Natural killer cell (primary cell): ENCODE measurements around the gene STX10. TPM values are rescaled to one million over a fixed set of nuclear protein-coding genes. Genes with fewer than 3 reads are reported as not detected.

Experiments used
- ATAC-seq, 3 donors: fragments of 150-1000 bp in 2 of 3; fragments of 200-7000 bp in 1 of 3; cut with Tn5 transposase; 1 replicate in 1 of 3; 2 replicates in 2 of 3; pipeline ENCODE4 v1.10.0; 2021; ENCODE audit warnings: mild to moderate bottlenecking in 2 of 3, moderate library complexity in 2 of 3
- DNase-seq, 2 donors: peaks; one replicate each; pipeline versions ENCODE4 v3.0.0 to v3.0.0-alpha.2; 2013 to 2021; ENCODE audit warnings: mixed read lengths in 1 of 2
- H3K27ac ChIP-seq: one replicate; pipeline ENCODE4 v1.5.1; 2013; ENCODE audit warnings: mild to moderate bottlenecking, low read length
- H3K27me3 ChIP-seq: one replicate; pipeline ENCODE4 v1.6.1; 2013; ENCODE audit warnings: low read length; ENCODE audit not compliant: control insufficient read depth, insufficient read depth
- H3K36me3 ChIP-seq: one replicate; pipeline ENCODE4 v1.6.1; 2013; ENCODE audit warnings: low read length; ENCODE audit not compliant: control insufficient read depth, insufficient read depth
- H3K4me1 ChIP-seq: one replicate; pipeline ENCODE4 v1.6.1; 2013; ENCODE audit warnings: low read length; ENCODE audit not compliant: control insufficient read depth, insufficient read depth
- H3K4me3 ChIP-seq: one replicate; pipeline ENCODE4 v1.5.1; 2013; ENCODE audit warnings: low read length
- H3K9me3 ChIP-seq: one replicate; pipeline ENCODE4 v1.6.1; 2013; ENCODE audit warnings: low read length; ENCODE audit not compliant: control insufficient read depth, insufficient read depth
- H3K27ac Mint-ChIP-seq, 2 donors: one replicate each; pipeline ENCODE4 v1.8.0; 2022; ENCODE audit warnings: mild to moderate bottlenecking in 2 of 2, mixed read lengths in 2 of 2, moderate library complexity in 1 of 2
- H3K27me3 Mint-ChIP-seq, 2 donors: one replicate each; pipeline ENCODE4 v1.8.0; 2022; ENCODE audit warnings: low read depth in 2 of 2, mixed read lengths in 2 of 2
- H3K36me3 Mint-ChIP-seq: one replicate; pipeline ENCODE4 v1.8.0; 2022; ENCODE audit warnings: mixed read lengths
- H3K4me1 Mint-ChIP-seq, 2 donors: one replicate each; pipeline ENCODE4 v1.8.0; 2022; ENCODE audit warnings: mixed read lengths in 2 of 2
- H3K4me3 Mint-ChIP-seq: one replicate; pipeline ENCODE4 v1.8.0; 2022; ENCODE audit warnings: mild to moderate bottlenecking, moderate library complexity, mixed read lengths
- H3K9me3 Mint-ChIP-seq, 2 donors: one replicate each; pipeline ENCODE4 v1.8.0; 2022; ENCODE audit warnings: mixed read lengths in 2 of 2
- CTCF ChIP-seq: fragments of 200-600 bp; IDR thresholded peaks from one replicate; pipeline ENCODE4 v1.8.0; 2022; ENCODE audit warnings: antibody characterized with exemption
- WGBS: methylation state at CpG from one replicate; pipeline ENCODE4 v1.1.7; 2013; ENCODE audit warnings: missing lambda C conversion rate; ENCODE audit not compliant: insufficient coverage; 5-methylcytosine and 5-hydroxymethylcytosine counted together
- intact Hi-C: fragments of 100-400 bp; cut with micrococcal nuclease; formaldehyde crosslinking; loops from one replicate; pipeline ENCODE4 v1.14.2; 2022
- total RNA-seq, 4 donors: library from RNA; stranded (reverse); fragments of 120-200 nt in 1 of 4; gene quantifications; one replicate each; pipeline versions ENCODE4 v1.2.3 to v1.2.4, GENCODE V29; 2013 to 2022

Gene STX10
- total RNA-seq, 3 donors from 2014 or later (not counting 1 experiment from before 2014, with no cell fraction given), result 39.2 to 46.9 (median 42.0) TPM

GRCh38 chr19:13120817-13121216, 29.4 kb downstream of the STX10 start:
- no peaks in the 10 kb centered on the region for H3K27me3 ChIP-seq
- Mint-ChIP-seq H3K9me3 (no peaks in the 10 kb centered on the region), H3K4me3 (peak overlapping the region; percentile 63), H3K4me1 (peaks cover 53 to 70% of the 10 kb centered on the region in 2 donors), H3K27ac (peak overlapping the region; percentile 70 to 89), H3K36me3 (no peaks in the 10 kb centered on the region), H3K27me3 (no peaks in the 10 kb centered on the region)
- 90% methylated on average over 10 of the region's 10 CpGs for WGBS
- no peak overlapping the region for H3K27ac ChIP-seq
- TF ChIP-seq CTCF, result no peak
- no peaks in the 10 kb centered on the region for H3K9me3 ChIP-seq
- H3K4me3 ChIP-seq, result no peak overlapping the region
- ATAC-seq (no peak), DNase-seq (no peak)
- no peaks in the 10 kb centered on the region for H3K36me3 ChIP-seq
- intact Hi-C loops, result no loop called here
- H3K4me1 ChIP-seq, result peaks cover 64% of the 10 kb centered on the region

GRCh38 chr19:13120031-13120430, 30.1 kb downstream of the STX10 start:
- no peaks in the 10 kb centered on the region for H3K9me3 Mint-ChIP-seq
- ATAC-seq, result no peak
- Histone ChIP-seq H3K27me3 (no peaks in the 10 kb centered on the region), H3K36me3 (peaks cover 1% of the 10 kb centered on the region), H3K4me3 (no peak overlapping the region), H3K27ac (no peak overlapping the region), H3K9me3 (no peaks in the 10 kb centered on the region), H3K4me1 (peaks cover 71% of the 10 kb centered on the region)
- H3K36me3 Mint-ChIP-seq, result no peaks in the 10 kb centered on the region
- DNase-seq, result no peak
- WGBS, result 93% methylated on average over 9 of the region's 9 CpGs
- intact Hi-C loops, result no loop called here
- peak overlapping the region in 1 of 2 donors; percentile 70 for H3K27ac Mint-ChIP-seq
- H3K27me3 Mint-ChIP-seq, result no peaks in the 10 kb centered on the region
- TF ChIP-seq CTCF, result no peak
- H3K4me1 Mint-ChIP-seq, result peaks cover 53 to 75% of the 10 kb centered on the region in 2 donors
- H3K4me3 Mint-ChIP-seq, result peak overlapping the region; percentile 63

GRCh38 chr19:13119627-13120026, 30.5 kb downstream of the STX10 start:
- Histone ChIP-seq H3K27me3 (no peaks in the 10 kb centered on the region), H3K36me3 (peaks cover 2% of the 10 kb centered on the region), H3K4me3 (no peak overlapping the region), H3K4me1 (peaks cover 71% of the 10 kb centered on the region), H3K27ac (no peak overlapping the region), H3K9me3 (no peaks in the 10 kb centered on the region)
- H3K27me3 Mint-ChIP-seq, result no peaks in the 10 kb centered on the region
- peak overlapping the region; percentile 83 for H3K4me3 Mint-ChIP-seq
- H3K36me3 Mint-ChIP-seq, result no peaks in the 10 kb centered on the region
- no peak for TF ChIP-seq CTCF
- peak overlapping the region; percentile 36 to 74 for H3K27ac Mint-ChIP-seq
- H3K9me3 Mint-ChIP-seq, result no peaks in the 10 kb centered on the region
- peaks cover 53 to 75% of the 10 kb centered on the region in 2 donors for H3K4me1 Mint-ChIP-seq
- intact Hi-C loops, result no loop called here
- WGBS, result 87% methylated on average over 8 of the region's 8 CpGs
- no peak for ATAC-seq
- DNase-seq, result no peak
